PFSK-1 (cell line): ENCODE measurements around the gene INSL4. TPM values are rescaled to one million over a fixed set of nuclear protein-coding genes. Genes with fewer than 3 reads are reported as not detected.

Experiments
- FOXP2 ChIP-seq: optimal IDR thresholded peaks from 2 replicates; pipeline ENCODE3; 2011; ENCODE audit warnings: borderline replicate concordance, control low read depth, inconsistent platforms; ENCODE audit not compliant: insufficient read depth; ENCODE audit errors: extremely low read length, extremely low read depth
- POLR2AphosphoS5 ChIP-seq: IDR thresholded peaks from 2 replicates; pipeline ENCODE4 v1.6.1; 2012; ENCODE audit warnings: low read depth, mild to moderate bottlenecking, control low read depth, low read length, moderate library complexity
- REST ChIP-seq, 2 experiments: IDR thresholded peaks; 2 replicates each; pipeline versions ENCODE4 v1.6.1 to v1.8.0; 2011 to 2012; ENCODE audit warnings: low read depth in 2 of 2, low read length in 2 of 2, control low read depth in 1 of 2, inconsistent platforms in 1 of 2, mild to moderate bottlenecking in 1 of 2, moderate library complexity in 1 of 2; ENCODE audit not compliant: insufficient read depth in 1 of 2
- SIN3A ChIP-seq: IDR thresholded peaks from 2 replicates; pipeline ENCODE4 v1.6.1; 2012; ENCODE audit warnings: mild to moderate bottlenecking, low read length, moderate library complexity, borderline replicate concordance; ENCODE audit not compliant: insufficient read depth
- TAF1 ChIP-seq: IDR thresholded peaks from 2 replicates; pipeline ENCODE4 v1.6.1; 2012; ENCODE audit warnings: low read length, control low read depth, borderline replicate concordance; ENCODE audit not compliant: insufficient read depth
- polyA plus RNA-seq: library from polyadenylated mRNA; unstranded; fragments of >200 nt; gene quantifications from one replicate; pipeline ENCODE4 v1.2.1, GENCODE V29; 2012; ENCODE audit warnings: low read depth, missing spikeins; ENCODE audit not compliant: insufficient read length

Gene INSL4
- not detected for polyA plus RNA-seq

DNA sequence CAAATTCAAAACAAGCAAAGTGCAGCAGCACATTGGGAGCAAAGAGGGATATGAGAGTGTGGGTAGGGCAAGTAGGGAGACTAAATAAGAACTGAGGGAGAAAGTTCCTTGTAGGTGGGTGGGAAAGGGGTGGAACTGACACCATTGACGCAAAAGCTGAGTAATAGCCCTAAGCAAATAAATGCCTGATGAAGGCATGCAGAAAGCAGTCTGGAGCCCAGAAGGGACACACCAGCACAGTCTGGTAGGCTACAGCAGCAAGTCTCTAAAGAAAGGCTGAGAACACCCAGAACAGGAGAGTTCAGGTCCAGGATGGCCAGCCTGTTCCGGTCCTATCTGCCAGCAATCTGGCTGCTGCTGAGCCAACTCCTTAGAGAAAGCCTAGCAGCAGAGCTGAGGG is at the start of gene INSL4:
Gene INSL4 (plus strand): TSS at position 208 of the 400 bp plus-strand sequence. CDS start 105 bp downstream, at position 313.
- TF ChIP-seq REST (IDR thresholded peaks at IDR 0.05; ENCODE audit: insufficient read depth in 1 of 2, low read depth in 2 of 2, low read length in 2 of 2): no peak
- TF ChIP-seq POLR2AphosphoS5: no peak
- TF ChIP-seq SIN3A: no peak
- TF ChIP-seq FOXP2: no peak
- TF ChIP-seq TAF1: no peak

GRCh38 chr9:5184776-5185175 is 46.4 kb upstream of the INSL4 start:
- no peak for TF ChIP-seq FOXP2
- TF ChIP-seq POLR2AphosphoS5: no peak
- TF ChIP-seq REST (IDR thresholded peaks at IDR 0.05; ENCODE audit: insufficient read depth in 1 of 2, low read depth in 2 of 2, low read length in 2 of 2): no peak
- no peak for TF ChIP-seq SIN3A
- no peak for TF ChIP-seq TAF1

DNA sequence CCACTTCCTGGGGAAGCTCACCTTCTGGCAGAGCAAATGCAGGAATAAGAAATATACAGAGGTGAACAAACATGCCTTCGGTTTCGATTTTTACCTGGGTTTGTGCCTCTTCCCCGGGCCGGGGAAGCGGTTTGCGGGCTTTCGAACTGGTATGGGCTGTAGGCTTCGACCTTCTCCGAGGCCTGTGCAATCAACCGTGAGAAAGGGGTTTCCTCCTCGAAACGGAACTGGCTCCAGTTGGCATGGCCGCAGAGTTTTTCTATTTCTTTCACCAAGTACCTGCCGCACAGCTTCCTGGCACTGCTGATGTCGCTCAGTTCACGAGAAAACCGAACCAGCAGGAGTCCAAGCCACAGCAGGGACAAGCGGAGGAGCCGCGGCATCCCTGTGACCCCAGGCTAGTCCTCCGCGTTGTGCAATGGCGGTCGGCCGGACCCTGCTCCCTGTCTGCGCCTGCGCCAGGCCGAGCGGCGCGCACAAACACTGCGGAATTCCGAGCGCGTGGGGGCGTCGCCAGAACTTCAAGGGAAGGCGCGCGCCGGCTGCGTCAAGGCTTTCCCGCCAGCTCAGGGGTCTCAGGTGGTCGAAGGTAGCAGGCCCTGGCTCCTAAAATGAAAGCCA is 45.9 kb upstream of the INSL4 start, which contains the start of gene INSL6:
Gene INSL6 (minus strand): TSS at position 420 of the 621 bp plus-strand sequence. CDS start 37 bp downstream, at position 383.
- no peak for TF ChIP-seq REST (IDR thresholded peaks at IDR 0.05; ENCODE audit: insufficient read depth in 1 of 2, low read depth in 2 of 2, low read length in 2 of 2)
- TF ChIP-seq TAF1: no peak
- TF ChIP-seq SIN3A: no peak
- TF ChIP-seq FOXP2: no peak
- no peak for TF ChIP-seq POLR2AphosphoS5

DNA sequence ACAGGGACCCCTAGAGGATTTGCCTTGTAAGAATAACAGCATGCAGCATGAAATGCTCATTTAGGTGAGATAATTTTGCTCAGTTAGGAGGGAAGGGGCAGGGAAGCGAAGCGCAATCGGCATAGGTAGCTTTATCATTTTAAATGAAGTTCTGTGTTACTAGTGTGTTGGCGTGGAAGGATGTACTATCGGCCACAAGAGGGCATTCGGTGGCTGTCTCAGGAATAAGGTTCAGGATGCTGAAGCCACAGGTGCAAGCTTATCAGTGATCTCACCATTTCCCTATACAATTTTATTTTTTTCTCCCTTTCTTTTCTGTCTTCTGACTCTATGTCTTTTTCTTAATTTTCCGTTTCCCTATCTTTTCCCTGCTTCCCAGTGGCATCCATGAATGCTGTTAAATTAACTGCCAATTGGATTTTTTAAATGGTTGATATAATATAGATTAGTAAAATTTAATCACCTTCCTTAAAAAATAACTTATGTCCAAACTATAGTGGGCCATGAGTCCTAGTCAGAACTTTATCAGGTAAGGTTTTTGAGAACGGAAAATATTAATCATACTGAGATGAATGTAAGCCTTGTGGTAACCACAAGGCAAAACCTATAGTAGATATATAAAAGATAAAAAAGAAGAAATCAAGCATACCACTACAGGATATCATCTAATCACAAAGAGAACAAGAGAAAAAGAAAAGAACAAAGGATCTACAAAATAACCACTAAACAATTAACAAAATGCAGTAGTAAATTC is 44.6 kb upstream of the INSL4 start:
- TF ChIP-seq POLR2AphosphoS5 (no peak), SIN3A (no peak), TAF1 (no peak), REST (IDR thresholded peaks at IDR 0.05; ENCODE audit: insufficient read depth in 1 of 2, low read depth in 2 of 2, low read length in 2 of 2) (no peak)
